Caco-2 (cell line): ENCODE data around the gene NOVA2. TPM values are rescaled to one million over a fixed set of nuclear protein-coding genes. Genes with fewer than 3 reads are reported as not detected.
A peak's percentile ranks its signal among the peaks of the same experiment; 100 is the strongest.

Source experiments
- BruUV-seq: library from RNA; stranded (reverse); fragments of 400-500 nt; replicated peaks from 2 replicates; lab custom pipeline; 2021; lab: Mats Ljungman, UMichigan
- CTCF ChIA-PET: fragments of 300-600 bp; sonication (Branson Sonifier 250); formaldehyde crosslinking; loops from one replicate; lab custom pipeline; 2022; ENCODE audit warnings: antibody characterized with exemption; lab: Charles Lee
- POLR2A ChIA-PET: fragments of 300-600 bp; sonication (Branson Sonifier 250); formaldehyde crosslinking; loops from one replicate; lab custom pipeline; 2022; ENCODE audit warnings: antibody characterized with exemption; lab: Charles Lee
- DNase-seq, 2 experiments: peaks; one replicate each; pipeline versions ENCODE4 v3.0.0 to v3.0.0-alpha.2; 2020 to 2022
- H3K27me3 ChIP-seq: replicated peaks from 2 replicates; pipeline ENCODE4 v1.6.0; 2011; ENCODE audit warnings: low read length; ENCODE audit not compliant: control insufficient read depth, insufficient read depth
- H3K36me3 ChIP-seq: 2 replicates; pipeline ENCODE4 v1.5.1; 2011; ENCODE audit warnings: low read length; ENCODE audit not compliant: control insufficient read depth, insufficient read depth
- H3K4me1 ChIP-seq: fragments of 250-450 bp; sonication (Bioruptor Pico); 2 replicates; pipeline ENCODE4 v1.5.1; 2020; ENCODE audit warnings: mild to moderate bottlenecking
- H3K4me3 ChIP-seq: 2 replicates; pipeline ENCODE4 v1.5.1; 2011; ENCODE audit warnings: low read depth, mild to moderate bottlenecking, control low read depth, low read length
- H3K9me3 ChIP-seq: fragments of 250-450 bp; sonication (Bioruptor Pico); 2 replicates; pipeline ENCODE4 v1.5.1; 2020; ENCODE audit warnings: mild to moderate bottlenecking, moderate library complexity
- H3K27ac Mint-ChIP-seq: one replicate; pipeline ENCODE4 v1.8.0; 2022; ENCODE audit warnings: mixed read lengths; ENCODE audit not compliant: unreplicated experiment
- H3K27me3 Mint-ChIP-seq: one replicate; pipeline ENCODE4 v1.8.0; 2022; ENCODE audit warnings: mixed read lengths; ENCODE audit not compliant: insufficient read depth, unreplicated experiment
- H3K36me3 Mint-ChIP-seq: one replicate; pipeline ENCODE4 v1.8.0; 2022; ENCODE audit warnings: mild to moderate bottlenecking, mixed read lengths; ENCODE audit not compliant: insufficient read depth, unreplicated experiment
- H3K4me1 Mint-ChIP-seq: one replicate; pipeline ENCODE4 v1.8.0; 2022; ENCODE audit warnings: low read depth, mixed read lengths; ENCODE audit not compliant: unreplicated experiment
- H3K4me3 Mint-ChIP-seq: one replicate; pipeline ENCODE4 v1.8.0; 2022; ENCODE audit warnings: mild to moderate bottlenecking, moderate library complexity, mixed read lengths; ENCODE audit not compliant: unreplicated experiment
- H3K9me3 Mint-ChIP-seq: one replicate; pipeline ENCODE4 v1.8.0; 2022; ENCODE audit warnings: mixed read lengths; ENCODE audit not compliant: unreplicated experiment
- CTCF ChIP-seq, 2 experiments: fragments of 200-600 bp in 1 of 2; IDR thresholded peaks; 1 replicate in 1 of 2; 2 replicates in 1 of 2; pipeline versions ENCODE4 v1.5.1 to v1.8.0; 2011 to 2022; ENCODE audit warnings: antibody characterized with exemption in 1 of 2, control low read depth in 1 of 2, inconsistent platforms in 1 of 2, low read depth in 1 of 2, low read length in 1 of 2, mild to moderate bottlenecking in 1 of 2, moderate library complexity in 1 of 2; ENCODE audit not compliant: insufficient read depth in 1 of 2, severe bottlenecking in 1 of 2, unreplicated experiment in 1 of 2
- intact Hi-C: fragments of 100-400 bp; cut with micrococcal nuclease; formaldehyde crosslinking; loops from one replicate; pipeline ENCODE4 v1.10.0; 2022; ENCODE audit not compliant: unreplicated experiment
- total RNA-seq: library from RNA; stranded (reverse); gene quantifications from 2 replicates; pipeline ENCODE4 v1.2.3, GENCODE V29; 2022

The NOVA2 gene
- total RNA-seq, 1 experiment from 2014 or later, result 0.05 TPM

GRCh38 chr19:45887200-45887710 lies 86.4 kb downstream of the NOVA2 start:
- POLR2A ChIA-PET, result interaction anchor here (0.8 to 2.6 kb wide), 2 partner anchors 23 to 157 kb away, joined by 16 to 25 read pairs; partner anchors contain the start of genes FBXO46, FOXA3 and SYMPK
- Mint-ChIP-seq H3K27ac (peak overlapping the region; percentile 95), H3K27me3 (no peaks in the 10 kb centered on the region), H3K9me3 (no peaks in the 10 kb centered on the region), H3K4me1 (peaks cover 7% of the 10 kb centered on the region), H3K4me3 (peak overlapping the region; percentile 93), H3K36me3 (peaks cover 26% of the 10 kb centered on the region)
- intact Hi-C loops, result no loop called here
- no TSS peak for BruUV-seq
- Histone ChIP-seq H3K9me3 (no peaks in the 10 kb centered on the region), H3K36me3 (no peaks in the 10 kb centered on the region), H3K4me1 (peaks cover 10% of the 10 kb centered on the region), H3K4me3 (peak overlapping the region; percentile 84), H3K27me3 (no peaks in the 10 kb centered on the region)
- DNase-seq, result no peak
- no peak for TF ChIP-seq CTCF (IDR thresholded peaks at IDR 0.05; ENCODE audit: insufficient read depth in 1 of 2, low read depth in 1 of 2, low read length in 1 of 2, severe bottlenecking in 1 of 2, unreplicated experiment in 1 of 2)
- CTCF ChIA-PET, result interaction anchor here (0.5 to 1.6 kb wide), 2 partner anchors 14 to 70 kb away, joined by 4 to 6 read pairs; no protein-coding TSS in a partner anchor

GRCh38 chr19:45886427-45887199 lies 87.1 kb downstream of the NOVA2 start:
- POLR2A ChIA-PET, result interaction anchor here (0.6 to 2.6 kb wide), 9 partner anchors 16 to 903 kb away, joined by 3 to 25 read pairs (median 6); partner anchors contain the start of genes CCDC61, FBXO46, FOXA3 and MYPOP
- intact Hi-C loops, result no loop called here

More at GRCh38 chr19:45886427-45887199, 87.1 kb downstream of the NOVA2 start:
- DNase-seq, result peak; percentile 93 to 94
- CTCF ChIA-PET, result interaction anchor here (0.5 to 2.6 kb wide), 6 partner anchors 16 to 513 kb away, joined by 3 to 20 read pairs (median 6); partner anchors contain the start of genes FOXA3 and MYPOP
- Mint-ChIP-seq H3K4me3 (peak overlapping the region; percentile 93), H3K36me3 (peaks cover 31% of the 10 kb centered on the region), H3K4me1 (peaks cover 12% of the 10 kb centered on the region), H3K9me3 (no peaks in the 10 kb centered on the region), H3K27ac (peak overlapping the region; percentile 95), H3K27me3 (no peaks in the 10 kb centered on the region)
- H3K36me3 ChIP-seq, result no peaks in the 10 kb centered on the region
- no peak for TF ChIP-seq CTCF (IDR thresholded peaks at IDR 0.05; ENCODE audit: insufficient read depth in 1 of 2, low read depth in 1 of 2, low read length in 1 of 2, severe bottlenecking in 1 of 2, unreplicated experiment in 1 of 2)
- H3K27me3 ChIP-seq, result no peaks in the 10 kb centered on the region
- H3K4me3 ChIP-seq, result peak overlapping the region; percentile 84
- peaks cover 13% of the 10 kb centered on the region for H3K4me1 ChIP-seq
- H3K9me3 ChIP-seq, result no peaks in the 10 kb centered on the region
- BruUV-seq, result no TSS peak
